Upper lobe of left lung (tissue), 6 donors: ENCODE measurements around the gene MARK3. TPM values are rescaled to one million over a fixed set of nuclear protein-coding genes. Genes with fewer than 3 reads are reported as not detected.
A peak's percentile ranks its signal among the peaks of the same experiment; 100 is the strongest.

ENCODE experiments used
- ATAC-seq, 2 donors: fragments of 200-7000 bp; cut with Tn5 transposase; one replicate each; pipeline ENCODE4 v1.9.1; 2022; ENCODE audit warnings: mild to moderate bottlenecking in 2 of 2, moderate library complexity in 2 of 2; ENCODE audit not compliant: low FRiP score in 2 of 2
- DNase-seq, 2 donors: peaks; one replicate each; pipeline ENCODE4 v3.0.0-alpha.2; 2019 to 2020
- H3K27ac ChIP-seq, 4 donors: fragments of 200-600 bp; sonication (generic); one replicate each; pipeline ENCODE4 v1.5.1; 2016 to 2019
- H3K27me3 ChIP-seq, 4 donors: fragments of 200-600 bp; sonication (generic); one replicate each; pipeline ENCODE4 v1.5.1; 2017 to 2019
- H3K36me3 ChIP-seq, 4 donors: fragments of 200-600 bp; sonication (generic); one replicate each; pipeline ENCODE4 v1.5.1; 2016 to 2019
- H3K4me1 ChIP-seq, 4 donors: fragments of 200-600 bp; sonication (generic); one replicate each; pipeline ENCODE4 v1.5.1; 2018 to 2019
- H3K4me3 ChIP-seq, 4 donors: fragments of 200-600 bp; sonication (generic); one replicate each; pipeline ENCODE4 v1.5.1; 2017 to 2019; ENCODE audit warnings: mild to moderate bottlenecking in 2 of 4, moderate library complexity in 1 of 4
- H3K9me3 ChIP-seq, 4 donors: fragments of 200-600 bp; sonication (generic); one replicate each; pipeline ENCODE4 v1.5.1; 2018 to 2019
- EP300 ChIP-seq, 4 donors: sonication (generic); formaldehyde crosslinking; IDR thresholded peaks; one replicate each; pipeline ENCODE4 v1.5.1; 2017; ENCODE audit warnings: antibody characterized with exemption in 4 of 4, control low read depth in 2 of 4
- POLR2A ChIP-seq, 4 donors: fragments of 450-650 bp; IDR thresholded peaks; one replicate each; pipeline ENCODE4 v1.5.1; 2016 to 2017; ENCODE audit warnings: antibody characterized with exemption in 4 of 4, mild to moderate bottlenecking in 2 of 4
- POLR2AphosphoS5 ChIP-seq, 2 donors: sonication (generic); formaldehyde crosslinking; IDR thresholded peaks; one replicate each; pipeline ENCODE4 v1.5.1; 2017; ENCODE audit warnings: antibody characterized with exemption in 2 of 2
- WGBS, 2 donors: methylation state at CpG; one replicate each; pipeline ENCODE4 v1.1.5; 2017 to 2018; 5-methylcytosine and 5-hydroxymethylcytosine counted together
- total RNA-seq, 6 donors: library from RNA; depleted of rRNA in 4 of 6; stranded (reverse); fragments of >200 nt in 4 of 6; gene quantifications; one replicate each; pipeline versions ENCODE4 v1.1.0 to v1.2.1, GENCODE V29; 2016 to 2021
- TF ChIP-seq, protein P1 (sequence below), 6 experiments: fragments of 450-650 bp in 4 of 6; fragments of 200-600 bp in 2 of 6; sonication (generic) in 2 of 6; IDR thresholded peaks; one replicate each; pipeline ENCODE4 v1.5.1; 2016 to 2019; ENCODE audit warnings: antibody characterized with exemption in 6 of 6
- donor health status: DM: no; HTN: no; CAD: no; lungs with moderate emphysema.
- donor health status: DM: no; HTN: yes; CAD: no; lungs with severe emphysema.

MARK3 gene
- total RNA-seq, 6 donors from 2014 or later, result 84.5 to 190 (median 132) TPM

DNA sequence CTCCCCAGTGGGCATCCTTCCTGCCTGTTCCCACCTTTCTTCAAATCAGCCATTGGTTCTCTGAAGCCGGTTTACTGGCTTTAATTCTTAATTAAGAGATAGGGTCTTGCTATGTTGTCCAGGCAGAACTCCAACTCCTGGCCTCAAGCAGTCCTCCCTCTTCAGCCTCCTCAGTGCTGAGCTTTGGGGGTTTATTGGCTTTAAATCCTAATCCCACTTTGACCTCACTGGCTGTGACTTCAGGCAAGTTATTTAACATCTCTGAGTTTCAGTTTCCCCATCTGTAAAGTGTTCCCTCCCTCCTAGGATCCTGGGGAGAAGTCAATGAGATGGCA lies 141.7 kb downstream of the MARK3 start:
- Histone ChIP-seq H3K9me3 (no peaks in the 10 kb centered on the region), H3K36me3 (peaks cover 0 to 7% (median 3%) of the 10 kb centered on the region in 4 donors), H3K27me3 (peaks cover 0 to 15% (median 7%) of the 10 kb centered on the region in 4 donors), H3K4me1 (peaks cover 38 to 66% (median 44%) of the 10 kb centered on the region in 4 donors), H3K4me3 (no peak overlapping the region), H3K27ac (peak overlapping the region in 3 of 4 donors; percentile 88 to 93 (median 92))
- no peak for ATAC-seq
- TF ChIP-seq EP300 (IDR thresholded peaks at IDR 0.05), result no peak
- TF ChIP-seq, protein P1, sequence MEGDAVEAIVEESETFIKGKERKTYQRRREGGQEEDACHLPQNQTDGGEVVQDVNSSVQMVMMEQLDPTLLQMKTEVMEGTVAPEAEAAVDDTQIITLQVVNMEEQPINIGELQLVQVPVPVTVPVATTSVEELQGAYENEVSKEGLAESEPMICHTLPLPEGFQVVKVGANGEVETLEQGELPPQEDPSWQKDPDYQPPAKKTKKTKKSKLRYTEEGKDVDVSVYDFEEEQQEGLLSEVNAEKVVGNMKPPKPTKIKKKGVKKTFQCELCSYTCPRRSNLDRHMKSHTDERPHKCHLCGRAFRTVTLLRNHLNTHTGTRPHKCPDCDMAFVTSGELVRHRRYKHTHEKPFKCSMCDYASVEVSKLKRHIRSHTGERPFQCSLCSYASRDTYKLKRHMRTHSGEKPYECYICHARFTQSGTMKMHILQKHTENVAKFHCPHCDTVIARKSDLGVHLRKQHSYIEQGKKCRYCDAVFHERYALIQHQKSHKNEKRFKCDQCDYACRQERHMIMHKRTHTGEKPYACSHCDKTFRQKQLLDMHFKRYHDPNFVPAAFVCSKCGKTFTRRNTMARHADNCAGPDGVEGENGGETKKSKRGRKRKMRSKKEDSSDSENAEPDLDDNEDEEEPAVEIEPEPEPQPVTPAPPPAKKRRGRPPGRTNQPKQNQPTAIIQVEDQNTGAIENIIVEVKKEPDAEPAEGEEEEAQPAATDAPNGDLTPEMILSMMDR (IDR thresholded peaks at IDR 0.05), result no peak
- no peak for TF ChIP-seq POLR2AphosphoS5 (IDR thresholded peaks at IDR 0.05)
- no peak for TF ChIP-seq POLR2A (IDR thresholded peaks at IDR 0.05)
- no peak for DNase-seq
- 81 to 83% methylated on average over 1 of the region's 1 CpG for WGBS, 2 donors

DNA sequence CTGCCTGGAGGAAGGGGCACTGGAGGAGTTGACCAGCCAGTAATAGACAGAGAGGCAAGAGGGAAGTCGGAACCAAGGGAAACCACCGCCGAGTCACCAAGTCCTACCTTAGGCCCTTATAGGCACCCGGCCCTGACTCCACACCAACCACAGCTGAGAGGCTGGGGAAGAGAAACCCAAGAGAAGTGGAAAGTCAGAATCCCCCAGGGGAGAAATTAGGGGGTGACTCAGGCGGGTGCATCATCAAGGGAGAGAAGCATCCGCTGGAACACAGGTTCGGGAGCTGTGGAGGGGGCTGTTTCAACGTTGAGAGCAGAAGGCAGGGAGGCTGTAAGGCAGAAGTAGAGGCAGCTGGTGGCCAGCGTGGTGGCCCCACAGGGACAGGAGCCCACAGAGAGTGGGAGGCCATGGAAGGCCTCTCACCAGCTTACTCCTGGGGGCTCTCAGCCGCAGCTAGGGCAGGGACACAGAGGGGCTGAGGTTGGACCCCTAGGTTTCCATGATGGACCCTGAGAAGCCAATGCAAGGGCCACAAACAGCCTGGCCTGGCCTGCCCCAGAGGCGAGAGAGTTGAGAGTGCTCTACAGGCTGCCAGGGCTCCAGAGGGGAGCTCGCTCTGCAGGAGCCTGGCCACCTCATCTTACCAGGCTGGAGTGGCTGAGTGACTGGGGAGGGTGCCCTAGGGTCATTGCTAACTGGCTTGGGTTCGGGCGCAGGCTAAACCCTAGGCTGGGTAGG lies 142.4 kb downstream of the MARK3 start:
- H3K9me3 ChIP-seq, result no peaks in the 10 kb centered on the region
- ATAC-seq, result peak in 1 of 2 donors; percentile 0
- H3K4me3 ChIP-seq, result peak overlapping the region in 3 of 4 donors; percentile 73 to 99 (median 94)
- H3K4me1 ChIP-seq, result peaks cover 34 to 59% (median 40%) of the 10 kb centered on the region in 4 donors
- H3K36me3 ChIP-seq, result peaks cover 0 to 13% (median 3%) of the 10 kb centered on the region in 4 donors
- TF ChIP-seq EP300 (IDR thresholded peaks at IDR 0.05) (no peak), POLR2AphosphoS5 (IDR thresholded peaks at IDR 0.05) (no peak), POLR2A (IDR thresholded peaks at IDR 0.05) (no peak)
- TF ChIP-seq, protein P1 (IDR thresholded peaks at IDR 0.05), result no peak
- DNase-seq, result peak in 1 of 2 donors; percentile 42
- peak overlapping the region; percentile 88 to 93 (median 91) for H3K27ac ChIP-seq
- H3K27me3 ChIP-seq, result peaks cover 0 to 8% (median 3%) of the 10 kb centered on the region in 4 donors
- WGBS, 2 donors, result 80 to 85% methylated on average over 12 to 14 of the region's 14 CpGs

DNA sequence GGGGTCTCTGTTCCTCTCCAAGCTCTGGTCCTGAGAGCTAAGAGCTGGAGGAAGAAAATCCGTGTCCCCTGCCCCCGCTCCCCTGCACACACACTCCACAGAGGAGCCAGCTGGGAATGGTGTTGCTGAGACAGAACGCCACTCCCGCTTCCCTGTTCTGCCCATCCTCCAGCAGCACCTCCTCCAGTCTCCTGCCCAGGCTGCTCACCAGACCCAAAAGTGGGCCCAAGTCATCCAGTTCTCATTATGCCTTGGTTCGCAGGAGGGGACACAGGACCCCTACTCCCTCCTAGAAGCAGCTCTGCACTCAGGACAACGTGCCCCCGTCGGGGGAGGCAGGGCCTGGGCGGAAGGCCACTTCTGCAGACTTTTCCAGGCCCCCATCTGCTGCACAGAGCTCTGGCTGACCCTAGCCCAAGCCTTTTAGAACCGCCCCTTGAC lies 143.0 kb downstream of the MARK3 start:
- peak in 1 of 2 donors; percentile 56 for DNase-seq
- peak; percentile 33 to 49 for ATAC-seq
- peaks cover 0 to 19% (median 6%) of the 10 kb centered on the region in 4 donors for H3K36me3 ChIP-seq
- H3K4me1 ChIP-seq, result peaks cover 29 to 53% (median 35%) of the 10 kb centered on the region in 4 donors
- WGBS, 2 donors, result 37 to 48% methylated on average over 10 of the region's 10 CpGs
- peak overlapping the region; percentile 88 to 93 (median 91) for H3K27ac ChIP-seq
- peaks cover 0 to 2% (median under 1%) of the 10 kb centered on the region in 4 donors for H3K27me3 ChIP-seq
- peak overlapping the region; percentile 70 to 99 (median 84) for H3K4me3 ChIP-seq
- TF ChIP-seq POLR2AphosphoS5 (IDR thresholded peaks at IDR 0.05) (no peak), EP300 (IDR thresholded peaks at IDR 0.05) (no peak), POLR2A (IDR thresholded peaks at IDR 0.05) (peak in 1 of 4 donors; percentile 17)
- TF ChIP-seq, protein P1 (IDR thresholded peaks at IDR 0.05), result no peak
- no peaks in the 10 kb centered on the region for H3K9me3 ChIP-seq

DNA sequence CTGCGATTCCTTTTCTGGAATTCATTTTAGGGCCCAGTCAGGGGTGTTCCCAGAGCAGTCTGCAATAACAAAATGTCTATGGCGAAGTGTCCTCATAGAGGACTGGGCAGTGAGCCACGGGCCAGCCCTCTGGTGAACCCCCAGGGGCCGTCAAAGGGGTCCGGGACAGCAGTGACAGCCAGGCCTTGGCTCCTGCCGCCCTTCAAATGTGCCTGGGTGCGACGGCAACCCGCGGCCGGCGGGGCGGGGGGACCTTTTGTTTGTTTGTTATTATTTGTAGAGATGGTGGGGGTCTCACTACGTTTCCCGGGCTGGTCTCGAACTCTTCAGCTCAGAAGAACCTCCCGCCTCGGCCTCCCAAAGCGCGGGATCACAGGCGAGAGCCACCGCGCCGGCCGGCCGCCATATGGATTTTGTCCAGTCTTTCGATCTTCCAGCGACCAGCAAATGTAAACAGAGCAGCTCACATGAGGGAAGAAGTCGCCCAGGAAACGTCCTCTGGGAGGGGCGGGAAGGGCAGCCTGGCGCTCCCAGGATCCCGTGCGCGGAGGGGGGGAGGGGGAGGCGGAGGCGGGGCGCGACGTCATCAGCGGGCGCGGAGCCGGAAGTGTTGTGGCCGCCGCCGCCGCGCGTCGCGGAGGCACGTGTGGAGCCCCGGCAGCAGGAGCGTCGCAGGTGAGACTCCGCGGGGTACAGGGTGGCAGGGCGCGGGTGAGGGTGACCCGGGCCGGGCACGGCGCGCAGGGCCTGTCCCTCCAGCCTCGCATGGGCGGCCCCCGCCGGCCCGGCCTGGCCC lies 143.6 kb downstream of the MARK3 start, which contains the start of gene TRMT61A:
Gene TRMT61A (plus strand): TSS at position 610 of the 796 bp plus-strand sequence. CDS start 783 bp downstream, outside the sequence.
- H3K36me3 ChIP-seq, result peaks cover 0 to 25% (median 9%) of the 10 kb centered on the region in 4 donors
- peak within 1 kb of the TSS; percentile 88 to 93 (median 91) for H3K27ac ChIP-seq
- 3 to 6% methylated on average over 26 to 38 of the region's 70 CpGs for WGBS, 2 donors
- H3K4me3 ChIP-seq, result peak within 1 kb of the TSS; percentile 70 to 99 (median 84)
- no peaks in the 10 kb centered on the region for H3K9me3 ChIP-seq
- DNase-seq (peak; percentile 92 to 96), ATAC-seq (peak; percentile 88 to 93)
- H3K27me3 ChIP-seq, result no peaks in the 10 kb centered on the region
- TF ChIP-seq, protein P1 (IDR thresholded peaks at IDR 0.05), result no peak
- TF ChIP-seq EP300 (IDR thresholded peaks at IDR 0.05), result no peak
- TF ChIP-seq POLR2A (IDR thresholded peaks at IDR 0.05), result peak in 2 of 4 donors; percentile 37 to 67
- TF ChIP-seq POLR2AphosphoS5 (IDR thresholded peaks at IDR 0.05), result peak in 1 of 2 donors; percentile 77
- peaks cover 26 to 50% (median 34%) of the 10 kb centered on the region in 4 donors for H3K4me1 ChIP-seq
